GM12878 (cell line): ENCODE results near the gene GSG1L2. TPM values are rescaled to one million over a fixed set of nuclear protein-coding genes. Genes with fewer than 3 reads are reported as not detected.

Experiments used
- ATAC-seq: fragments of 200-7000 bp; cut with Tn5 transposase; 3 replicates; pipeline ENCODE4 v1.9.1; 2020; ENCODE audit warnings: mild to moderate bottlenecking, moderate library complexity
- BruUV-seq: library from RNA; stranded (reverse); fragments of 400-500 nt; replicated peaks from 2 replicates; lab custom pipeline; 2021; lab: Mats Ljungman, UMichigan
- CTCF ChIA-PET: fragments of 300-600 bp; sonication (Branson Sonifier 250); formaldehyde crosslinking; extraction: SDS; loops from one replicate; lab custom pipeline; 2021; ENCODE audit warnings: inconsistent platforms; lab: Yijun Ruan, JAX
- POLR2A ChIA-PET: fragments of 350-600 bp; formaldehyde crosslinking; extraction: SDS; loops from one replicate; lab custom pipeline; 2021; ENCODE audit warnings: inconsistent platforms; lab: Charles Lee
- RAD21 ChIA-PET: fragments of 300-600 bp; sonication (Branson Sonifier 250); formaldehyde crosslinking; loops from one replicate; lab custom pipeline; 2023; ENCODE audit warnings: antibody characterized with exemption; ENCODE audit not compliant: unreplicated experiment; lab: Charles Lee
- SMC1A ChIA-PET: fragments of 300-600 bp; sonication (Branson Sonifier 250); formaldehyde crosslinking; loops from one replicate; lab custom pipeline; 2023; ENCODE audit not compliant: unreplicated experiment, uncharacterized antibody; lab: Charles Lee
- DNase-seq: peaks from one replicate; pipeline ENCODE4 v3.0.0-alpha.2; 2011; ENCODE audit warnings: low read depth, low spot score
- FAIRE-seq: peaks from 3 replicates; lab custom pipeline; 2011; peaks lifted over from hg19 to GRCh38; lab: Jason Lieb, UNC
- H2AFZ ChIP-seq: 2 replicates; pipeline ENCODE4 v1.6.0; 2011; ENCODE audit warnings: low read depth, low read length, control low read depth; ENCODE audit not compliant: control insufficient read depth
- H3K27ac ChIP-seq: 2 replicates; pipeline ENCODE4 v1.5.1; 2011; ENCODE audit warnings: control low read depth; ENCODE audit not compliant: control insufficient read depth, insufficient read depth
- H3K27me3 ChIP-seq, 2 experiments: replicated peaks in 1 of 2; 2 replicates each; pipeline versions ENCODE4 v1.6.0 to v1.6.1; 2011; ENCODE audit warnings: low read length in 1 of 2; ENCODE audit not compliant: control insufficient read depth in 2 of 2, insufficient read depth in 2 of 2
- H3K36me3 ChIP-seq, 2 experiments: 2 replicates each; pipeline ENCODE4 v1.5.1; 2011; ENCODE audit warnings: low read length in 1 of 2; ENCODE audit not compliant: control insufficient read depth in 2 of 2, insufficient read depth in 2 of 2
- H3K4me1 ChIP-seq: 2 replicates; pipeline ENCODE4 v1.6.1; 2011; ENCODE audit warnings: mild to moderate bottlenecking, low read length, moderate library complexity, mixed read lengths; ENCODE audit not compliant: control insufficient read depth, insufficient read depth
- H3K4me2 ChIP-seq: 2 replicates; pipeline ENCODE4 v1.6.0; 2011; ENCODE audit warnings: control low read depth; ENCODE audit not compliant: control insufficient read depth, insufficient read depth
- H3K4me3 ChIP-seq: fragments of 200-600 bp; sonication (generic); 2 replicates; pipeline ENCODE4 v1.5.1; 2016
- H3K79me2 ChIP-seq: 2 replicates; pipeline ENCODE4 v1.6.0; 2011; ENCODE audit warnings: low read length; ENCODE audit not compliant: control insufficient read depth, insufficient read depth
- H3K9ac ChIP-seq: 2 replicates; pipeline ENCODE4 v1.8.0; 2011; ENCODE audit warnings: low read length, control low read depth, mixed read lengths; ENCODE audit not compliant: control insufficient read depth, insufficient read depth
- H3K9me3 ChIP-seq: replicated peaks from 3 replicates; pipeline ENCODE4 v1.5.1; 2011; ENCODE audit warnings: mild to moderate bottlenecking, low read length; ENCODE audit not compliant: control insufficient read depth, insufficient read depth
- H4K20me1 ChIP-seq: 2 replicates; pipeline ENCODE4 v1.6.0; 2011; ENCODE audit not compliant: control insufficient read depth, insufficient read depth
- EED ChIP-seq: sonication (generic); IDR thresholded peaks from 2 replicates; pipeline ENCODE4 v1.6.1; 2016; ENCODE audit warnings: antibody characterized with exemption, low read depth
- ETV6 ChIP-seq, 2 experiments: fragments of 450-650 bp in 1 of 2; IDR thresholded peaks in 1 of 2; conservative IDR thresholded peaks in 1 of 2; 2 replicates each; pipeline ENCODE4 v1.6.1; 2014; ENCODE audit warnings: antibody characterized with exemption in 1 of 2, borderline replicate concordance in 1 of 2, low read depth in 1 of 2, mild to moderate bottlenecking in 1 of 2, moderate library complexity in 1 of 2
- HSF1 ChIP-seq: fragments of 150-350 bp; IDR thresholded peaks from 2 replicates; pipeline ENCODE4 v1.6.1; 2014; ENCODE audit warnings: mild to moderate bottlenecking, low read depth, low read length
- MTA3 ChIP-seq: IDR thresholded peaks from 2 replicates; pipeline ENCODE4 v1.6.1; 2012; ENCODE audit warnings: low read length, inconsistent platforms, borderline replicate concordance
- NFYA ChIP-seq: IDR thresholded peaks from 2 replicates; pipeline ENCODE4 v1.6.1; 2011; ENCODE audit warnings: low read depth, mild to moderate bottlenecking, low read length, improper control_type of control experiment, borderline replicate concordance
- NR2C2 ChIP-seq: IDR thresholded peaks from 2 replicates; pipeline ENCODE4 v1.6.1; 2011; ENCODE audit warnings: borderline replicate concordance, low read depth; ENCODE audit not compliant: control insufficient read depth, insufficient read length
- RCOR1 ChIP-seq: conservative IDR thresholded peaks from 2 replicates; pipeline ENCODE4 v1.6.1; 2012; ENCODE audit warnings: low read depth, low read length, improper control_type of control experiment
- SREBF2 ChIP-seq: IDR thresholded peaks from 2 replicates; pipeline ENCODE4 v1.6.1; 2012; ENCODE audit warnings: mild to moderate bottlenecking, low read length
- SUPT20H ChIP-seq: IDR thresholded peaks from 2 replicates; pipeline ENCODE4 v1.6.1; 2011; ENCODE audit warnings: low read depth, mild to moderate bottlenecking, low read length, moderate library complexity, borderline replicate concordance; ENCODE audit not compliant: control insufficient read depth
- WGBS: methylation state at CpG from one replicate; pipeline ENCODE4 v1.1.6; 2016; ENCODE audit warnings: low lambda C conversion rate; ENCODE audit not compliant: insufficient replicate concordance, insufficient coverage; ENCODE audit errors: missing lambda C conversion rate; 5-methylcytosine and 5-hydroxymethylcytosine counted together
- in situ Hi-C: fragments of 300-500 bp; cut with MboI; formaldehyde crosslinking; loops from 9 replicates; pipeline ENCODE4 v1.14.3; 2018; ENCODE audit warnings: mixed read lengths
- intact Hi-C: fragments of 100-400 bp; cut with micrococcal nuclease; formaldehyde crosslinking; loops from one replicate; pipeline ENCODE4 v1.14.2; 2022; ENCODE audit not compliant: unreplicated experiment
- polyA plus RNA-seq, 11 experiments: library from polyadenylated mRNA; depleted of rRNA in 4 of 11; unstranded in 6 of 11; stranded (reverse) in 5 of 11; fragments of >200 nt; fragmentation: Nextera tagmentation in 4 of 11; fragmentation: Illumina TruSeq in 1 of 11; extraction: Ambion mirVana in 4 of 11; extraction: Trizol in 1 of 11; gene quantifications; 1 replicate in 1 of 11; 2 replicates in 10 of 11; pipeline versions ENCODE4 v1.2.1 to v1.2.3, GENCODE V29; 2011 to 2016; ENCODE audit warnings: inconsistent platforms in 2 of 11, missing spikeins in 2 of 11, low read depth in 1 of 11
- total RNA-seq, 4 experiments: library from RNA; depleted of rRNA in 3 of 4; stranded (reverse); fragments of >200 nt in 3 of 4; fragmentation: Illumina TruSeq in 1 of 4; extraction: Trizol in 1 of 4; gene quantifications; 2 replicates each; pipeline versions ENCODE4 v1.2.1 to v1.2.3, GENCODE V29; 2013 to 2021
- TF ChIP-seq, protein P1 (sequence below): fragments of 450-650 bp; conservative IDR thresholded peaks from 2 replicates; pipeline ENCODE4 v1.6.1; 2017; ENCODE audit warnings: mild to moderate bottlenecking, moderate library complexity
- TF ChIP-seq, protein P2 (sequence below): fragments of 450-650 bp; IDR thresholded peaks from 2 replicates; pipeline ENCODE4 v1.6.1; 2017; ENCODE audit warnings: mild to moderate bottlenecking, moderate library complexity

GSG1L2 gene
- total and polyA plus RNA-seq, 10 of the 15 experiments (the other 5 are each of a cell fraction or from before 2014, with no cell fraction given), result not detected

DNA sequence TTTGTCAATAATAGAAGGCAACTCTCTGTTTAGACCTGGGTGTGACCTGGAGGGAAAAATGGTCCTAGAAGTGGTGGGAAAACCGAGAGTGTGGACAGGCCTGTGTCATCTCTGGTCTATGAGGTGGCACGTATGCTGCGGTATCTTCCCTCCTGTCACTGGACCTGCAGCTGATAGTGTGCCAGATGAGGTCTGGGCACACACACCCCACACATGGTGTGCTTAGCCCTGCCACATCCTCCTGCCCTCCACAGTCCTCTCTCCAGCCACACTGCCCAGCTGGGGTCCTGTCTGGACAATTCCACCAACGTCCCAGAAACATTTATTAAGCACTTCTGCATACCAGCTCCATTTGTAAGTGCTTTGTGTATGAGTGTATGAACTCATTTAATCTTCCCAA is 41.1 kb upstream of the GSG1L2 start:
- no peak overlapping the region for H3K4me3 ChIP-seq
- H3K27ac ChIP-seq, result no peak overlapping the region
- TF ChIP-seq SREBF2, result no peak
- TF ChIP-seq, protein P1, sequence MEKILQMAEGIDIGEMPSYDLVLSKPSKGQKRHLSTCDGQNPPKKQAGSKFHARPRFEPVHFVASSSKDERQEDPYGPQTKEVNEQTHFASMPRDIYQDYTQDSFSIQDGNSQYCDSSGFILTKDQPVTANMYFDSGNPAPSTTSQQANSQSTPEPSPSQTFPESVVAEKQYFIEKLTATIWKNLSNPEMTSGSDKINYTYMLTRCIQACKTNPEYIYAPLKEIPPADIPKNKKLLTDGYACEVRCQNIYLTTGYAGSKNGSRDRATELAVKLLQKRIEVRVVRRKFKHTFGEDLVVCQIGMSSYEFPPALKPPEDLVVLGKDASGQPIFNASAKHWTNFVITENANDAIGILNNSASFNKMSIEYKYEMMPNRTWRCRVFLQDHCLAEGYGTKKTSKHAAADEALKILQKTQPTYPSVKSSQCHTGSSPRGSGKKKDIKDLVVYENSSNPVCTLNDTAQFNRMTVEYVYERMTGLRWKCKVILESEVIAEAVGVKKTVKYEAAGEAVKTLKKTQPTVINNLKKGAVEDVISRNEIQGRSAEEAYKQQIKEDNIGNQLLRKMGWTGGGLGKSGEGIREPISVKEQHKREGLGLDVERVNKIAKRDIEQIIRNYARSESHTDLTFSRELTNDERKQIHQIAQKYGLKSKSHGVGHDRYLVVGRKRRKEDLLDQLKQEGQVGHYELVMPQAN, result no peak
- no peak for TF ChIP-seq NFYA
- TF ChIP-seq HSF1, result no peak
- no peak for TF ChIP-seq MTA3
- no peak for TF ChIP-seq ETV6 (conservative IDR thresholded peaks at IDR 0.05 in 1 of 2, IDR thresholded peaks at IDR 0.05 in 1 of 2; ENCODE audit: borderline replicate concordance in 1 of 2, low read depth in 1 of 2)
- no peak for TF ChIP-seq NR2C2
- no peak for TF ChIP-seq SUPT20H
- TF ChIP-seq, protein P2, sequence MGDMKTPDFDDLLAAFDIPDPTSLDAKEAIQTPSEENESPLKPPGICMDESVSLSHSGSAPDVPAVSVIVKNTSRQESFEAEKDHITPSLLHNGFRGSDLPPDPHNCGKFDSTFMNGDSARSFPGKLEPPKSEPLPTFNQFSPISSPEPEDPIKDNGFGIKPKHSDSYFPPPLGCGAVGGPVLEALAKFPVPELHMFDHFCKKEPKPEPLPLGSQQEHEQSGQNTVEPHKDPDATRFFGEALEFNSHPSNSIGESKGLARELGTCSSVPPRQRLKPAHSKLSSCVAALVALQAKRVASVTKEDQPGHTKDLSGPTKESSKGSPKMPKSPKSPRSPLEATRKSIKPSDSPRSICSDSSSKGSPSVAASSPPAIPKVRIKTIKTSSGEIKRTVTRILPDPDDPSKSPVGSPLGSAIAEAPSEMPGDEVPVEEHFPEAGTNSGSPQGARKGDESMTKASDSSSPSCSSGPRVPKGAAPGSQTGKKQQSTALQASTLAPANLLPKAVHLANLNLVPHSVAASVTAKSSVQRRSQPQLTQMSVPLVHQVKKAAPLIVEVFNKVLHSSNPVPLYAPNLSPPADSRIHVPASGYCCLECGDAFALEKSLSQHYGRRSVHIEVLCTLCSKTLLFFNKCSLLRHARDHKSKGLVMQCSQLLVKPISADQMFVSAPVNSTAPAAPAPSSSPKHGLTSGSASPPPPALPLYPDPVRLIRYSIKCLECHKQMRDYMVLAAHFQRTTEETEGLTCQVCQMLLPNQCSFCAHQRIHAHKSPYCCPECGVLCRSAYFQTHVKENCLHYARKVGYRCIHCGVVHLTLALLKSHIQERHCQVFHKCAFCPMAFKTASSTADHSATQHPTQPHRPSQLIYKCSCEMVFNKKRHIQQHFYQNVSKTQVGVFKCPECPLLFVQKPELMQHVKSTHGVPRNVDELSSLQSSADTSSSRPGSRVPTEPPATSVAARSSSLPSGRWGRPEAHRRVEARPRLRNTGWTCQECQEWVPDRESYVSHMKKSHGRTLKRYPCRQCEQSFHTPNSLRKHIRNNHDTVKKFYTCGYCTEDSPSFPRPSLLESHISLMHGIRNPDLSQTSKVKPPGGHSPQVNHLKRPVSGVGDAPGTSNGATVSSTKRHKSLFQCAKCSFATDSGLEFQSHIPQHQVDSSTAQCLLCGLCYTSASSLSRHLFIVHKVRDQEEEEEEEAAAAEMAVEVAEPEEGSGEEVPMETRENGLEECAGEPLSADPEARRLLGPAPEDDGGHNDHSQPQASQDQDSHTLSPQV, result no peak
- no peak for TF ChIP-seq RCOR1
- TF ChIP-seq EED, result no peak
- no peaks in the 10 kb centered on the region; the same call in 2 of the 3 replicates for H3K9me3 ChIP-seq
- DNase-seq, result no peak
- intact Hi-C loops, result no loop called here
- no peak overlapping the region for H3K4me2 ChIP-seq
- H3K4me1 ChIP-seq, result no peaks in the 10 kb centered on the region
- no peaks in the 10 kb centered on the region for H3K36me3 ChIP-seq
- no peak for ATAC-seq
- no TSS peak for BruUV-seq
- POLR2A ChIA-PET, result no interaction called here
- H3K27me3 ChIP-seq, result no peaks in the 10 kb centered on the region
- in situ Hi-C loops, result no loop called here
- H4K20me1 ChIP-seq, result no peaks in the 10 kb centered on the region
- H3K79me2 ChIP-seq, result no peaks in the 10 kb centered on the region
- RAD21 ChIA-PET, result no interaction called here
- CTCF ChIA-PET, result no interaction called here
- SMC1A ChIA-PET, result interaction anchor here (0.6 kb wide), 1 partner anchor 20 kb away, joined by 3 read pairs; no protein-coding TSS in a partner anchor
- H2AFZ ChIP-seq, result no peak overlapping the region
- no peak overlapping the region for H3K9ac ChIP-seq
- WGBS, result 37% methylated on average over 4 of the region's 4 CpGs
- FAIRE-seq, result no peak
